ENCODE measurements around the gene SMYD5. TPM values are rescaled to one million over a fixed set of nuclear protein-coding genes. Genes with fewer than 3 reads are reported as not detected.
A peak's percentile ranks its signal among the peaks of the same experiment; 100 is the strongest.
"Not testable (repeated sequence)": the region's sequence is repeated elsewhere in the genome, so short reads cannot be mapped to it uniquely, and the experiment has no call there.

Gene SMYD5
- total RNA-seq, 1 donor from 2014 or later: 30.3 TPM

DNA sequence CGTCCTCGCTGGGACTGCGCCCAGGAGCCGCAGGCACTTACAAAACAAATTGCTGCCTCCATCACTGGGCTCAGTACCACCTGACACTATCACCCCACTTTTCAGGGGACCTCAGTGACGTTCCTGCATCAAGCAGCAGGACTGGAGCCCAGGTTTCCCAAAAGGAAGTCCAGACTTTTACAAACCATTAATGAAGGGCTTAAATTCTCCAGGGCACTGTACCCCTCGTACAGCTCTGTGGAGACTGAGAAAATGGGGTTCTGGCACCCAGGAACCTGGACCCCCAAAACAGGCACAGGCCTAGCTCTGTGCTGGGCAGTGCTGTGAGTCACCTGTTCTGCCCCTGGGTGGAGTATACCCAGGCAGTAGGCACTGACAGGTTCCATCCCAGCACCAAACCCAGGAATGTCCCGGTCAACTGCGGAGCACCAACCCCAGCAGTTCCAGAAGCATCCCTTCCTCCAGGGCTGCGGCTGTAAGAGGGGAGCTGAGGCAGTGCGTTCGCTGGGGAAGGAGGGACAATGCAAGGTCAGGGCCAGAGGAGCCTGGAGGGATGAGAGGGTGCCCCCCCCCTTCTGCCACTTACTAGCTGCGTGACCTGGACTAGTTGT, 36.3 kb upstream of the SMYD5 start:
- no peaks in the 10 kb centered on the region for H3K9me3 Mint-ChIP-seq

DNA sequence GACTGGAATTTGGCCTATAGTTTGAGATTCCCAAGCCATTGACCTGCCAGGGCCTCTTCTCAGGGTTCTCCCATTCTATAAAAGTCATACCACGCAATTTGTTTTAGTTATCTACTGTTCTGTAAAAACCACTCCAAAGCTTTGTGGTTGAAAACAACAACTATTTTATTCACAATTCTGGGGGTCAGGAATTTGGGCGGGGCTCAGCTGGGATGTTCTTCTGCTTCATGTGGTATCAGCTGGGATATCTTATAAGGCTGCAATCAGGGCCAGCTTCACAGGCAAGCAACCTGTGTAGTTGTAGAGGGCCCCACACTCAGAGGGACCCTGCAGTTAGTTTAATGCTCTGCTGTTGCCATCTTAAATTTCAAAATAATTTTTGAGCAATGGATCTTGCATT, 28.1 kb upstream of the SMYD5 start:
- Mint-ChIP-seq H3K9me3 (no peaks in the 10 kb centered on the region), H3K4me3 (no peak overlapping the region), H3K27me3 (peaks cover 67% of the 10 kb centered on the region), H3K36me3 (no peaks in the 10 kb centered on the region), H3K4me1 (ENCODE audit: unreplicated experiment) (no peaks in the 10 kb centered on the region), H3K27ac (no peak overlapping the region)
- TF ChIP-seq, protein P1, sequence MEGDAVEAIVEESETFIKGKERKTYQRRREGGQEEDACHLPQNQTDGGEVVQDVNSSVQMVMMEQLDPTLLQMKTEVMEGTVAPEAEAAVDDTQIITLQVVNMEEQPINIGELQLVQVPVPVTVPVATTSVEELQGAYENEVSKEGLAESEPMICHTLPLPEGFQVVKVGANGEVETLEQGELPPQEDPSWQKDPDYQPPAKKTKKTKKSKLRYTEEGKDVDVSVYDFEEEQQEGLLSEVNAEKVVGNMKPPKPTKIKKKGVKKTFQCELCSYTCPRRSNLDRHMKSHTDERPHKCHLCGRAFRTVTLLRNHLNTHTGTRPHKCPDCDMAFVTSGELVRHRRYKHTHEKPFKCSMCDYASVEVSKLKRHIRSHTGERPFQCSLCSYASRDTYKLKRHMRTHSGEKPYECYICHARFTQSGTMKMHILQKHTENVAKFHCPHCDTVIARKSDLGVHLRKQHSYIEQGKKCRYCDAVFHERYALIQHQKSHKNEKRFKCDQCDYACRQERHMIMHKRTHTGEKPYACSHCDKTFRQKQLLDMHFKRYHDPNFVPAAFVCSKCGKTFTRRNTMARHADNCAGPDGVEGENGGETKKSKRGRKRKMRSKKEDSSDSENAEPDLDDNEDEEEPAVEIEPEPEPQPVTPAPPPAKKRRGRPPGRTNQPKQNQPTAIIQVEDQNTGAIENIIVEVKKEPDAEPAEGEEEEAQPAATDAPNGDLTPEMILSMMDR (conservative IDR thresholded peaks at IDR 0.05): no peak
- no peak for DNase-seq (ENCODE audit: extremely low spot score, unreplicated experiment)

More for the DNA sequence above, 36.3 kb upstream of the SMYD5 start:
- Mint-ChIP-seq H3K27ac (no peak overlapping the region), H3K4me3 (peak overlapping the region; percentile 92), H3K4me1 (ENCODE audit: unreplicated experiment) (peaks cover 3% of the 10 kb centered on the region), H3K36me3 (no peaks in the 10 kb centered on the region), H3K27me3 (peaks cover 81% of the 10 kb centered on the region)
- TF ChIP-seq, protein P1 (conservative IDR thresholded peaks at IDR 0.05): no peak
- DNase-seq (ENCODE audit: extremely low spot score, unreplicated experiment): no peak

DNA sequence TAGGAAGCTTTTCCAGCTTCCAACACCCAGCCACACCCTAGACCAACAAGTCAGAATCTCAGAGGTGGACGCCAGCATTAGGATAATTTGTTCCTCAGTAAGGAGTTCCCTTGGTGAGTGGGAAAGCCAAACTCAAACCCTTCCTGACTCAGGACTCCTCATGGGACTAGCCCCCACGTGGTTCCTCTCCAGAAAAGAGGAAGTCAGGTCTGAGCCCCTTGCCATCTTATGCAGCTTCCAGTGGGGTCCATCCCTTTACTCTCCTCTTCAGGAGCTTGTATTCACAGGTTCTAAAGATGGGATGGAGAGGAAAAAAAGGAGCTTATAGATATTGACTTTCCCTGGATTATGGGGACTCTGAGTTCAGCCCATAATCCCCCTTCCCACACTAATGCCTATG, 26.5 kb upstream of the SMYD5 start:
- H3K27me3 Mint-ChIP-seq: peaks cover 70% of the 10 kb centered on the region
- no peak for DNase-seq (ENCODE audit: extremely low spot score, unreplicated experiment)
- no peaks in the 10 kb centered on the region for H3K9me3 Mint-ChIP-seq
- H3K4me3 Mint-ChIP-seq: no peak overlapping the region
- no peaks in the 10 kb centered on the region for H3K36me3 Mint-ChIP-seq
- H3K27ac Mint-ChIP-seq: no peak overlapping the region
- TF ChIP-seq, protein P1 (conservative IDR thresholded peaks at IDR 0.05): no peak
- no peaks in the 10 kb centered on the region for H3K4me1 Mint-ChIP-seq (ENCODE audit: unreplicated experiment)

DNA sequence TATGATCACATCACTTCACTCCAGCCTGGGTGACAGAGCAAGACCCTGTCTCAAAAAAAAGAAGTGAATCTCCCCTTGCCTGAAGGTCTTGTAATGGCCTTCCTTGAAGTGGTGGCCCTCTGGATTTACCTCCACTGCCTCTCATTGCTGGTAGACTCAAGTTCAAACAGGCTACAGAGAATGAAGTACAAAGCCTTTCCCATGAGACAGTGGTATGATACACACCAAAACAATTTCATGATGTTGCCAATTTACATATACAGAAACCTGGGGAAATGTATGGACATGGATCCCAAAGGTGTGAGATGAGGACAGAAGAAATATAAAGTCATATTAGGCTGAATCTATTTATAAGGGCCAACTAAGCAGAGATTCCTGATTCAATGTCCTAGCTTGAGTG, 16.5 kb upstream of the SMYD5 start:
- Mint-ChIP-seq H3K9me3 (no peaks in the 10 kb centered on the region), H3K27me3 (peaks cover 68% of the 10 kb centered on the region), H3K27ac (no peak overlapping the region), H3K4me1 (ENCODE audit: unreplicated experiment) (peaks cover 5% of the 10 kb centered on the region), H3K36me3 (peaks cover 5% of the 10 kb centered on the region), H3K4me3 (no peak overlapping the region)
- TF ChIP-seq, protein P1 (conservative IDR thresholded peaks at IDR 0.05): no peak
- no peak for DNase-seq (ENCODE audit: extremely low spot score, unreplicated experiment)

DNA sequence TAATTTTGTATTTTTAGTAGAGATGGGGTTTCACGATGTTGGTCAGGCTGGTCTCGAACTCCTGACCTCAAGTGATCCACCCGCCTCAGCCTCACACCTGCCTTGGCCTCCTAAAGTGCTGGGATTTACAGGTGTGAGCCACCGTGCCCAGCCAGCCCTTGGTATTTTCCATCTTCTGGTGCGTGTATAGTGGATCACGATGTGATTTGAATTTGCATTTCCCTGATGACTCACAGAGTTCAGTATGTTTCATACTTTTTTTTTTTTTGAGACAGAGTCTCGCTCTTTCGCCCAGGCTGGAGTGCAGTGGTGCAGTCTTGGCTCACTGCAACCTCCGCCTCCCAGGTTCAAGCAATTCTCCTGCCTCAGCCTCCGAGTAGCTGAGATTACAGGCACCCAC, 13.8 kb upstream of the SMYD5 start:
- H3K9me3 Mint-ChIP-seq; H3K36me3 Mint-ChIP-seq; DNase-seq (ENCODE audit: extremely low spot score, unreplicated experiment); H3K27ac Mint-ChIP-seq; H3K4me1 Mint-ChIP-seq (ENCODE audit: unreplicated experiment); H3K4me3 Mint-ChIP-seq: not testable (repeated sequence)
- H3K27me3 Mint-ChIP-seq: peaks cover 84% of the 10 kb centered on the region

DNA sequence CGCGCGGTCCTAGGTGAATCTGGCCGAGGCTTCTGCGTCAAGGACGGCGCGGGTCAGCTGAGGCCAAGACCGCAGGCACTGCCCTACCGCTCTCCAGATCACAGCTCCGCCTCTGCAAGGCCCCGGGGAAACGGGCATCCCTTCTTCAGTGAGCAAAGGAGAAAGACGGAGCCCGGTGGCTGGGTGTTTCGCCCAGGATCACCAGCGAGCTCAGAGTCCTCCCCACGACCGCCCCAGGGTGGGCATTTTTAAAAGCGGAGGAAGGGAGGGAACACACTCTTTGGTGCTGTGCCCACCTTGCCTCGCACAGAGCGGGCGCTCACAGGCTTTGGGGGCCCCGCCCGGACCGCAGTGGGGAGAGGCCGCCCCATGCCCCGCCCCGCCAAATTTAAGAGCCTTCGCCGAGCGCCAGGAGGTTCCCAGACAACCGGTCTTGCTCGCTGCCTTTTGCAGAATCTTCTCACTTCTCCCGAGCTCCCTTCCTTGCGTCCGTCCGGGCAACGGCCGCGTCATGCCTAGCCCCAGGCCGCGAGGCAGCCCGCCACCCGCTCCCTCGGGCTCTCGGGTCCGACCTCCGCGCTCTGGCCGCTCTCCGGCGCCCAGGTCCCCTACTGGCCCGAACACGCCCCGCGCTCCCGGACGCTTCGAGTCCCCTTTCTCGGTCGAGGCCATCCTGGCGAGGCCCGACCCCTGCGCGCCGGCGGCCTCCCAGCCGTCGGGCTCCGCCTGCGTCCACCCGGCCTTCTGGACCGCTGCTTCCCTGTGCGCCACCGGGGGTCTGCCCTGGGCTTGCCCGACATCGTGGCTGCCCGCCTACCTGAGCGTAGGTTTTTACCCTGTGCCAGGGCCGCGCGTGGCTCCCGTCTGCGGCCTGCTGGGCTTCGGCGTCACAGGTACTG, 11.6 kb upstream of the SMYD5 start, which contains the start of gene NOTO:
Gene NOTO, plus strand, starts transcription at position 419 of the 899 bp plus-strand sequence. Its CDS starts 93 bp downstream, at position 512.
- no peak within 1 kb of the TSS for H3K27ac Mint-ChIP-seq
- H3K4me3 Mint-ChIP-seq: peak within 1 kb of the TSS; percentile 71
- H3K36me3 Mint-ChIP-seq: peaks cover 5% of the 10 kb centered on the region
- no peaks in the 10 kb centered on the region for H3K9me3 Mint-ChIP-seq
- peaks cover 83% of the 10 kb centered on the region for H3K27me3 Mint-ChIP-seq
- DNase-seq (ENCODE audit: extremely low spot score, unreplicated experiment): no peak
- peaks cover 5% of the 10 kb centered on the region for H3K4me1 Mint-ChIP-seq (ENCODE audit: unreplicated experiment)
- TF ChIP-seq, protein P1 (conservative IDR thresholded peaks at IDR 0.05): no peak

Measured in type B pancreatic cell (in vitro differentiated cells).